Activated CD4-positive, alpha-beta T cell treated with anti-CD3 and anti-CD28 coated beads, Interleukin-2, amount 10 ng/mL, durations not matched to agents 24 days and 14 days (primary cell): ENCODE data around the gene OVOL1. TPM values are rescaled to one million over a fixed set of nuclear protein-coding genes. Genes with fewer than 3 reads are reported as not detected.

Experiments
- DNase-seq: peaks from one replicate; pipeline ENCODE4 v3.0.0; 2022
- H3K27ac Mint-ChIP-seq: one replicate; pipeline ENCODE4 v1.8.0; 2022; ENCODE audit warnings: mild to moderate bottlenecking, mixed read lengths
- H3K27me3 Mint-ChIP-seq: one replicate; pipeline ENCODE4 v1.8.0; 2022; ENCODE audit warnings: mixed read lengths
- H3K36me3 Mint-ChIP-seq: one replicate; pipeline ENCODE4 v1.8.0; 2022; ENCODE audit warnings: low read depth, mild to moderate bottlenecking, mixed read lengths
- H3K4me1 Mint-ChIP-seq: one replicate; pipeline ENCODE4 v1.8.0; 2021; ENCODE audit warnings: mixed read lengths
- H3K4me3 Mint-ChIP-seq: one replicate; pipeline ENCODE4 v1.8.0; 2022; ENCODE audit warnings: mild to moderate bottlenecking, moderate library complexity, mixed read lengths
- H3K9me3 Mint-ChIP-seq: one replicate; pipeline ENCODE4 v1.8.0; 2021; ENCODE audit warnings: mixed read lengths
- intact Hi-C: fragments of 100-400 bp; cut with micrococcal nuclease; formaldehyde crosslinking; loops from one replicate; pipeline ENCODE4 v1.15.1; 2023
- total RNA-seq: library from RNA; stranded (reverse); gene quantifications from 2 replicates; pipeline ENCODE4 v1.2.3, GENCODE V29; 2022

The OVOL1 gene
- total RNA-seq, 1 donor from 2014 or later = not detected

DNA sequence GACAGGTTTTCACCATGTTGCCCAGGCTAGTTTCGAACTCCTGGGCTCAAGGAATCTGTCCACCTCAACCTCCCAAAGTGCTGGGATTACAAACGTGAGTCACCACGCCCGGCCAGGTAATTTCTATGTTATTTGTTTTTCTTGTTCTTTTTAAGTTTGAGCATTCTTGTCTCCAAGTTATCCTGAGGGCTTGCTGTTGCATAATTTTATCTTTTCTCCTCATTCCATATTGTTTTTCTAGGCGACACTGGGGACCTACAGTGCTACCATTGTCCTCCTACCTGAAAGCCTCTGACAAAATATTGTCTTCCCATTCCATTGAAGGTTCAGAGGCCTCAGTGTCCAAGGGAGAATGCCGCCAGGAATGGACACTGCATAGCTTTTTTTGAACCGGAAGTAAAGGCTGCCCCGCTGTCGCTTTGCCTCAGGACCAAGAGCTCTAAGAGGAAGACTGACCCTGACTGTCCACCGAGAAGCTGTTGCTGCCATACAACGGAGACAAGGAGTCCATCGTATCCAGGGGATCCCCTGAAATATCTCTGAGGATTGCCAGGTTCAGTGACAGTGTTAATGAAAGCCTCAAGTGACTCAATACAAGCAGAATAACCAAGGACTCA lies 15.8 kb upstream of the OVOL1 start:
- H3K36me3 Mint-ChIP-seq = peaks cover 4% of the 10 kb centered on the region
- no peaks in the 10 kb centered on the region for H3K9me3 Mint-ChIP-seq
- H3K27me3 Mint-ChIP-seq = no peaks in the 10 kb centered on the region
- intact Hi-C loops = no loop called here
- no peak for DNase-seq
- peaks cover 9% of the 10 kb centered on the region for H3K4me1 Mint-ChIP-seq
- H3K27ac Mint-ChIP-seq = no peak overlapping the region
- no peak overlapping the region for H3K4me3 Mint-ChIP-seq

- H3K9me3 Mint-ChIP-seq = no peaks in the 10 kb centered on the region
- H3K4me1 Mint-ChIP-seq = peaks cover 14% of the 10 kb centered on the region
- H3K27me3 Mint-ChIP-seq = no peaks in the 10 kb centered on the region
- intact Hi-C loops = no loop called here
- no peak for DNase-seq
- no peak overlapping the region for H3K27ac Mint-ChIP-seq
- no peak overlapping the region for H3K4me3 Mint-ChIP-seq
- peaks cover 6% of the 10 kb centered on the region for H3K36me3 Mint-ChIP-seq
Measured at GRCh38 chr11:65771589-65772112, 15.2 kb upstream of the OVOL1 start.

DNA sequence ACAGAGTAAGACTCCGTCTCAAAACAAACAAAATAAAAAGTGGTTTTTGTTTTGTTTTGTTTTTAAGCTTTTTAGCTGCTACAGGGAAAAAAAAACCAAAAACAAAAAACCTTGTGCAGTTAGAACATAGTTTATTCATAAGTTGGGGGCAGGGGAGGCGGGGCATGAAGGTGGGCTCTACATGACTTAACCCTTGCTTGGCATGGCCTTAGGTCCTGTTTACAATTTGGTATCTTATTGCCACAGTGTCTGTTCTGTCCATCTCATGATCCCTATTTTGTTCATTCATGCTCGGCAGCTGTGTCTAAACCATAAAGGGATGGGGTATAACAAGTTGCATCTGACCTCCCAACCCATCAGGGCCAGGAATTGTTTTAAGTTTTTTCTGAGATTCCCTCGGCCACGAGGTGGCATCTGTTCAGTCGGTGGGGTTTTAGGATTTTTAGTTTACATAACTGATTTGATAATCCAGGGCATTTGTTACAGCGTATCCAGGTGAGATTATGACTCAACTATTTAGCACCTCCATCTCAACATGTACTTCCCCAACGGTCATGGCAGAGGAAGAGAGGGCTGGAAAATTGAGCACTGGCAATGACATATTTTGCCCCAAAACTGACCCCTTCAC lies 13.0 kb upstream of the OVOL1 start:
- DNase-seq = no peak
- intact Hi-C loops = no loop called here

GRCh38 chr11:65774525-65775306 lies 12.1 kb upstream of the OVOL1 start:
- Mint-ChIP-seq H3K9me3 (no peaks in the 10 kb centered on the region), H3K27me3 (no peaks in the 10 kb centered on the region), H3K27ac (no peak overlapping the region), H3K36me3 (peaks cover 19% of the 10 kb centered on the region), H3K4me1 (peaks cover 20% of the 10 kb centered on the region), H3K4me3 (no peak overlapping the region)
- no peak for DNase-seq
- intact Hi-C loops = no loop called here

More for the DNA sequence above, 13.0 kb upstream of the OVOL1 start:
- no peaks in the 10 kb centered on the region for H3K27me3 Mint-ChIP-seq
- no peak overlapping the region for H3K4me3 Mint-ChIP-seq
- peaks cover 19% of the 10 kb centered on the region for H3K4me1 Mint-ChIP-seq
- H3K9me3 Mint-ChIP-seq = no peaks in the 10 kb centered on the region
- H3K27ac Mint-ChIP-seq = no peak overlapping the region
- peaks cover 17% of the 10 kb centered on the region for H3K36me3 Mint-ChIP-seq

- H3K36me3 Mint-ChIP-seq = peaks cover 19% of the 10 kb centered on the region
- no peak overlapping the region for H3K4me3 Mint-ChIP-seq
- DNase-seq = no peak
- no peaks in the 10 kb centered on the region for H3K9me3 Mint-ChIP-seq
- H3K27ac Mint-ChIP-seq = peak overlapping the region; percentile 69
- intact Hi-C loops = no loop called here
- H3K27me3 Mint-ChIP-seq = no peaks in the 10 kb centered on the region
- peaks cover 21% of the 10 kb centered on the region for H3K4me1 Mint-ChIP-seq
Measured at GRCh38 chr11:65776196-65776595, 10.7 kb upstream of the OVOL1 start.

GRCh38 chr11:65776710-65777141 lies 10.1 kb upstream of the OVOL1 start:
- no peak for DNase-seq
- Mint-ChIP-seq H3K4me1 (peaks cover 21% of the 10 kb centered on the region), H3K27ac (no peak overlapping the region), H3K27me3 (no peaks in the 10 kb centered on the region), H3K36me3 (peaks cover 19% of the 10 kb centered on the region), H3K9me3 (no peaks in the 10 kb centered on the region), H3K4me3 (no peak overlapping the region)
- intact Hi-C loops = no loop called here

- H3K36me3 Mint-ChIP-seq = peaks cover 19% of the 10 kb centered on the region
- no peaks in the 10 kb centered on the region for H3K9me3 Mint-ChIP-seq
- H3K4me1 Mint-ChIP-seq = peaks cover 21% of the 10 kb centered on the region
- intact Hi-C loops = no loop called here
- DNase-seq = no peak
- H3K27ac Mint-ChIP-seq = no peak overlapping the region
- no peak overlapping the region for H3K4me3 Mint-ChIP-seq
- H3K27me3 Mint-ChIP-seq = no peaks in the 10 kb centered on the region
Measured at GRCh38 chr11:65777241-65777640, 9.6 kb upstream of the OVOL1 start.

DNA sequence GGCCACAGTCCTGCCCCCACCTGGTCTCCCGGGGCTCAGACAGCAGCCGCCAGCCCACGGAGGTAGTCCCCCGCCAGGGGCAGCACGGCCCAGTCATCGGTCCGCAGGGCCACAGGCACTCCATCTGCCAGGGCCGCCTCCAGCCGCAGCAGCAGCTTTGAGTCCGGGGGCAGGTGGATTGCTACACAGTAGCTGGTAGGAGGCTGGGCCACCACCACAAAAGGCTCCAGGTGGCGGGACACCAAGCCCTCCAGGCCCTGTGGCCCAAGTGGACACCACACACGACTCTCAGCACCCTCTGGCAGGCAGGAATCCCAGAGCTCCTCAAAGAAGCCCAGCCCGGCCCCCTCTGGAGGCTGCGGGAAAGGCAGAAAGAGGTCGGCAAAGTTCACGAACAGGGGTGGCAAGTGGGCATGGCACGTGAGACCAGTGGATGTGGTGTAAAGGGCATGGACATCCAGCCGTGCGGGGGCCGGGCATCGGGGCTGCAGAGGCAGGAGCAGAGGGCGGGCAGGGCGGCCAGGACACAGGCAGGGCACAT lies 9.0 kb upstream of the OVOL1 start:
- no peak for DNase-seq
- peaks cover 18% of the 10 kb centered on the region for H3K36me3 Mint-ChIP-seq
- H3K4me1 Mint-ChIP-seq = peaks cover 22% of the 10 kb centered on the region
- peak overlapping the region; percentile 43 for H3K4me3 Mint-ChIP-seq
- peaks cover 2% of the 10 kb centered on the region for H3K27me3 Mint-ChIP-seq
- no peak overlapping the region for H3K27ac Mint-ChIP-seq
- intact Hi-C loops = loop anchor here (2.0 kb wide), 1 partner anchor 211 kb away; no protein-coding TSS in a partner anchor
- H3K9me3 Mint-ChIP-seq = no peaks in the 10 kb centered on the region

DNA sequence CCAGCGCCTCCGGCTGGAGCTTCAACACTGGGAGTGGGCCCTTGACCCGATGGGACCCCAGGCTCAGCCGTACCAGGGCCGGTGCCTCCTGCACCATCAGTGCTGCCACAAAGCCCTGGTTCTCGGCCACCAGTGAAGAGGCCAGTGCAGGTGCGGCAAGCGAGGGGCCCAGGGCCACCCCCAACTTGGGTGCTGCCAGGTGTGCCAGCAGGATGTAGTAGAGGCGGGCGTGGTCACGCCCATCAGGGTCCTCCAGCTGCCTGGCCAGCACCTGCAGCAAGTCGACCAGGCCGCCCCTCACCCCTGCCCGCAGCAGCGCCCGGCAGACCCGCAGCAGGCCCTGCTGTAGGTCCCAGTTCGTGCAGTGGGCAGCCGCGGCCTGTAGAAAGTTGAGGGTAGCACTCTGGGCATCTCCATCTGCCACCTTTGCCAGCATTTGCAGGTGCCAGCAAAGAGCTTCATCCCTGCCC lies 8.4 kb upstream of the OVOL1 start:
- no peak for DNase-seq
- intact Hi-C loops = loop anchor here (2.0 kb wide), 1 partner anchor 210 kb away; no protein-coding TSS in a partner anchor
- no peaks in the 10 kb centered on the region for H3K9me3 Mint-ChIP-seq
- H3K27me3 Mint-ChIP-seq = peaks cover 7% of the 10 kb centered on the region
- H3K27ac Mint-ChIP-seq = no peak overlapping the region
- H3K4me1 Mint-ChIP-seq = peaks cover 25% of the 10 kb centered on the region
- peaks cover 17% of the 10 kb centered on the region for H3K36me3 Mint-ChIP-seq
- H3K4me3 Mint-ChIP-seq = no peak overlapping the region

- Mint-ChIP-seq H3K36me3 (peaks cover 15% of the 10 kb centered on the region), H3K9me3 (no peaks in the 10 kb centered on the region), H3K4me1 (peaks cover 22% of the 10 kb centered on the region), H3K27ac (no peak overlapping the region), H3K27me3 (peaks cover 9% of the 10 kb centered on the region), H3K4me3 (peak overlapping the region; percentile 91)
- DNase-seq = peak; percentile 57
- intact Hi-C loops = loop anchor here (2.0 kb wide), 1 partner anchor 210 kb away; no protein-coding TSS in a partner anchor
Measured at GRCh38 chr11:65778901-65779668, 7.8 kb upstream of the OVOL1 start.

- H3K4me3 Mint-ChIP-seq = peak overlapping the region; percentile 91
- H3K9me3 Mint-ChIP-seq = no peaks in the 10 kb centered on the region
- H3K36me3 Mint-ChIP-seq = peaks cover 15% of the 10 kb centered on the region
- peak overlapping the region; percentile 92 for H3K27ac Mint-ChIP-seq
- no peak for DNase-seq
- intact Hi-C loops = loop anchor here (2.0 kb wide), 1 partner anchor 209 kb away; no protein-coding TSS in a partner anchor
- H3K27me3 Mint-ChIP-seq = peaks cover 13% of the 10 kb centered on the region
- peaks cover 22% of the 10 kb centered on the region for H3K4me1 Mint-ChIP-seq
Measured at GRCh38 chr11:65779669-65779918, 7.3 kb upstream of the OVOL1 start.

GRCh38 chr11:65779919-65780769 lies 6.7 kb upstream of the OVOL1 start:
- DNase-seq = peak; percentile 96
- Mint-ChIP-seq H3K4me1 (peaks cover 24% of the 10 kb centered on the region), H3K4me3 (peak overlapping the region; percentile 91), H3K27ac (peak overlapping the region; percentile 92), H3K27me3 (peaks cover 16% of the 10 kb centered on the region), H3K9me3 (no peaks in the 10 kb centered on the region), H3K36me3 (peaks cover 15% of the 10 kb centered on the region)
- intact Hi-C loops = loop anchor here (1.0 to 2.0 kb wide), 5 partner anchors 11 to 209 kb away; partner anchors contain the start of genes KAT5 and RNASEH2C
